ENCODE measurements around the gene DNAH17. TPM values are rescaled to one million over a fixed set of nuclear protein-coding genes. Genes with fewer than 3 reads are reported as not detected.
A peak's percentile ranks its signal among the peaks of the same experiment; 100 is the strongest.
"Not testable (repeated sequence)": the region's sequence is repeated elsewhere in the genome, so short reads cannot be mapped to it uniquely, and the experiment has no call there.

DNAH17 gene
- total RNA-seq, 1 experiment from 2014 or later = 0.16 TPM

- peak; percentile 29 for DNase-seq (ENCODE audit: low spot score)
Measured at GRCh38 chr17:78523934-78524655, 53.1 kb downstream of the DNAH17 start.

- DNase-seq (ENCODE audit: low spot score) = no peak
Measured at GRCh38 chr17:78522031-78522809, 55.0 kb downstream of the DNAH17 start.

GRCh38 chr17:78517421-78517820, 59.8 kb downstream of the DNAH17 start:
- no peak for DNase-seq (ENCODE audit: low spot score)

GRCh38 chr17:78515480-78515879, 61.7 kb downstream of the DNAH17 start:
- DNase-seq (ENCODE audit: low spot score) = no peak

- no peak for DNase-seq (ENCODE audit: low spot score)
Measured at GRCh38 chr17:78514521-78514920, 62.7 kb downstream of the DNAH17 start.

GRCh38 chr17:78512976-78513375, 64.2 kb downstream of the DNAH17 start:
- no peak for DNase-seq (ENCODE audit: low spot score)

- DNase-seq (ENCODE audit: low spot score) = no peak
Measured at GRCh38 chr17:78510141-78511075, 66.8 kb downstream of the DNAH17 start.

GRCh38 chr17:78507526-78507925, 69.7 kb downstream of the DNAH17 start:
- DNase-seq (ENCODE audit: low spot score) = no peak

GRCh38 chr17:78506454-78507309, 70.5 kb downstream of the DNAH17 start:
- no peak for DNase-seq (ENCODE audit: low spot score)

GRCh38 chr17:78504156-78504925, 72.9 kb downstream of the DNAH17 start:
- no peak for DNase-seq (ENCODE audit: low spot score)

- DNase-seq (ENCODE audit: low spot score) = not testable (repeated sequence)
Measured at GRCh38 chr17:78503388-78503787, 73.8 kb downstream of the DNAH17 start.

GRCh38 chr17:78502611-78503148, 74.5 kb downstream of the DNAH17 start:
- no peak for DNase-seq (ENCODE audit: low spot score)

- DNase-seq (ENCODE audit: low spot score) = no peak
Measured at GRCh38 chr17:78501241-78502036, 75.8 kb downstream of the DNAH17 start.

GRCh38 chr17:78500806-78501205, 76.4 kb downstream of the DNAH17 start:
- no peak for DNase-seq (ENCODE audit: low spot score)

GRCh38 chr17:78499715-78500540, 77.3 kb downstream of the DNAH17 start:
- no peak for DNase-seq (ENCODE audit: low spot score)

GRCh38 chr17:78498848-78499247, 78.3 kb downstream of the DNAH17 start:
- no peak for DNase-seq (ENCODE audit: low spot score)

- peak; percentile 85 for DNase-seq (ENCODE audit: low spot score)
Measured at GRCh38 chr17:78497115-78497540, 80.1 kb downstream of the DNAH17 start.

GRCh38 chr17:78496311-78496710, 80.9 kb downstream of the DNAH17 start:
- no peak for DNase-seq (ENCODE audit: low spot score)

Measured in A172 (cell line).